T-helper 2 cell treated with Interferon-gamma antibody and Interleukin-4, amounts not matched to agents 100 ng/mL and 5 ng/mL, for 36 hours (primary cell): ENCODE measurements around the gene PCGF3. TPM values are rescaled to one million over a fixed set of nuclear protein-coding genes. Genes with fewer than 3 reads are reported as not detected.
"Not testable (repeated sequence)": the region's sequence is repeated elsewhere in the genome, so short reads cannot be mapped to it uniquely, and the experiment has no call there.

Experiments used
- intact Hi-C: fragments of 100-400 bp; cut with micrococcal nuclease; formaldehyde crosslinking; loops from one replicate; pipeline ENCODE4 v1.15.1; 2023
- total RNA-seq: library from RNA; stranded (reverse); gene quantifications from 2 replicates; pipeline ENCODE4 v1.2.3, GENCODE V29; 2022

PCGF3 gene
- total RNA-seq, 1 donor from 2014 or later: 33.8 TPM

- intact Hi-C loops: not testable (repeated sequence)
Observed at GRCh38 chr4:736561-736960, 30.9 kb downstream of the PCGF3 start.

GRCh38 chr4:738781-739280, 33.2 kb downstream of the PCGF3 start:
- intact Hi-C loops: no loop called here

- intact Hi-C loops: no loop called here
Observed at GRCh38 chr4:739569-739968, 33.9 kb downstream of the PCGF3 start.

- intact Hi-C loops: no loop called here
Observed at GRCh38 chr4:740011-740410, 34.4 kb downstream of the PCGF3 start.

- intact Hi-C loops: no loop called here
Observed at GRCh38 chr4:740656-741282, 35.1 kb downstream of the PCGF3 start.

- intact Hi-C loops: no loop called here
Observed at GRCh38 chr4:742096-742741, 36.6 kb downstream of the PCGF3 start.

GRCh38 chr4:742742-743311, 37.2 kb downstream of the PCGF3 start:
- intact Hi-C loops: no loop called here

GRCh38 chr4:743463-744211, 38.0 kb downstream of the PCGF3 start:
- intact Hi-C loops: no loop called here

- intact Hi-C loops: no loop called here
Observed at GRCh38 chr4:744212-744841, 38.7 kb downstream of the PCGF3 start.

GRCh38 chr4:747546-748170, 42.0 kb downstream of the PCGF3 start:
- intact Hi-C loops: no loop called here

- intact Hi-C loops: no loop called here
Observed at GRCh38 chr4:748461-748860, 42.8 kb downstream of the PCGF3 start.

- intact Hi-C loops: no loop called here
Observed at GRCh38 chr4:749698-750666, 44.4 kb downstream of the PCGF3 start.

- intact Hi-C loops: no loop called here
Observed at GRCh38 chr4:751676-752075, 46.0 kb downstream of the PCGF3 start.

GRCh38 chr4:752196-752861, 46.7 kb downstream of the PCGF3 start:
- intact Hi-C loops: no loop called here

- intact Hi-C loops: not testable (repeated sequence)
Observed at GRCh38 chr4:753186-753585, 47.6 kb downstream of the PCGF3 start.

GRCh38 chr4:754221-755120, 48.8 kb downstream of the PCGF3 start:
- intact Hi-C loops: no loop called here

- intact Hi-C loops: no loop called here
Observed at GRCh38 chr4:757111-757510, 51.5 kb downstream of the PCGF3 start.

- intact Hi-C loops: not testable (repeated sequence)
Observed at GRCh38 chr4:759810-760209, 54.2 kb downstream of the PCGF3 start.
